Fibroblast of pulmonary artery (primary cell): ENCODE measurements around the gene ST3GAL3.

Experiments used
- DNase-seq: peaks from one replicate; pipeline ENCODE4 v3.0.0-alpha.2; 2010; ENCODE audit warnings: low read depth
- H3K4me3 ChIP-seq: replicated peaks from 2 replicates; pipeline ENCODE4 v1.5.1; 2011; ENCODE audit warnings: low read depth, mild to moderate bottlenecking, control low read depth, low read length, moderate library complexity
- TF ChIP-seq, protein P1 (sequence below): IDR thresholded peaks from 2 replicates; pipeline ENCODE4 v1.5.1; 2011; ENCODE audit warnings: mild to moderate bottlenecking, control low read depth, low read length, inconsistent platforms; ENCODE audit errors: missing control alignments

Gene ST3GAL3

GRCh38 chr1:43924516-43924915 lies 217.2 kb downstream of the ST3GAL3 start:
- H3K4me3 ChIP-seq, result no peak overlapping the region
- no peak for DNase-seq
- TF ChIP-seq, protein P1, sequence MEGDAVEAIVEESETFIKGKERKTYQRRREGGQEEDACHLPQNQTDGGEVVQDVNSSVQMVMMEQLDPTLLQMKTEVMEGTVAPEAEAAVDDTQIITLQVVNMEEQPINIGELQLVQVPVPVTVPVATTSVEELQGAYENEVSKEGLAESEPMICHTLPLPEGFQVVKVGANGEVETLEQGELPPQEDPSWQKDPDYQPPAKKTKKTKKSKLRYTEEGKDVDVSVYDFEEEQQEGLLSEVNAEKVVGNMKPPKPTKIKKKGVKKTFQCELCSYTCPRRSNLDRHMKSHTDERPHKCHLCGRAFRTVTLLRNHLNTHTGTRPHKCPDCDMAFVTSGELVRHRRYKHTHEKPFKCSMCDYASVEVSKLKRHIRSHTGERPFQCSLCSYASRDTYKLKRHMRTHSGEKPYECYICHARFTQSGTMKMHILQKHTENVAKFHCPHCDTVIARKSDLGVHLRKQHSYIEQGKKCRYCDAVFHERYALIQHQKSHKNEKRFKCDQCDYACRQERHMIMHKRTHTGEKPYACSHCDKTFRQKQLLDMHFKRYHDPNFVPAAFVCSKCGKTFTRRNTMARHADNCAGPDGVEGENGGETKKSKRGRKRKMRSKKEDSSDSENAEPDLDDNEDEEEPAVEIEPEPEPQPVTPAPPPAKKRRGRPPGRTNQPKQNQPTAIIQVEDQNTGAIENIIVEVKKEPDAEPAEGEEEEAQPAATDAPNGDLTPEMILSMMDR, result no peak

DNA sequence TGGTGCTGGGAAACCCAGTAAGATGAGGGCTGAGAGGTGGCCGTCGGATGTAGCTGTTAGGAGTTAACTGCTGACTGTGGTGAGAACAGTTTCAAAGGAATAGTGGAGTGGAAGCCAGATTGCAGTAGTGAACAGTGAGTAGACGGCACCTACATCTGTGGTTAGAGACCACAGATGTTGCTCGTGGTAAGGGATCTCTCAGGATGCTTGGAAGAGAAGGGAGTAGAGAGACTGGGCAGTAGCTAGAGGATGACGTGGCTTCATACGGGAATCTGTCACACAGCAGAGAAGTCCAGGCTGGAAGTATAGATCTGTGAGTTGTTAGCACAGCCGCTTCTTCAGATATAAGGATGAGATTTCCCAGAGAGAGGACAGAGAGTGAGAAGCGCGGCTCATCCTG lies 218.5 kb downstream of the ST3GAL3 start:
- DNase-seq, result no peak
- TF ChIP-seq, protein P1, result no peak
- no peak overlapping the region for H3K4me3 ChIP-seq

DNA sequence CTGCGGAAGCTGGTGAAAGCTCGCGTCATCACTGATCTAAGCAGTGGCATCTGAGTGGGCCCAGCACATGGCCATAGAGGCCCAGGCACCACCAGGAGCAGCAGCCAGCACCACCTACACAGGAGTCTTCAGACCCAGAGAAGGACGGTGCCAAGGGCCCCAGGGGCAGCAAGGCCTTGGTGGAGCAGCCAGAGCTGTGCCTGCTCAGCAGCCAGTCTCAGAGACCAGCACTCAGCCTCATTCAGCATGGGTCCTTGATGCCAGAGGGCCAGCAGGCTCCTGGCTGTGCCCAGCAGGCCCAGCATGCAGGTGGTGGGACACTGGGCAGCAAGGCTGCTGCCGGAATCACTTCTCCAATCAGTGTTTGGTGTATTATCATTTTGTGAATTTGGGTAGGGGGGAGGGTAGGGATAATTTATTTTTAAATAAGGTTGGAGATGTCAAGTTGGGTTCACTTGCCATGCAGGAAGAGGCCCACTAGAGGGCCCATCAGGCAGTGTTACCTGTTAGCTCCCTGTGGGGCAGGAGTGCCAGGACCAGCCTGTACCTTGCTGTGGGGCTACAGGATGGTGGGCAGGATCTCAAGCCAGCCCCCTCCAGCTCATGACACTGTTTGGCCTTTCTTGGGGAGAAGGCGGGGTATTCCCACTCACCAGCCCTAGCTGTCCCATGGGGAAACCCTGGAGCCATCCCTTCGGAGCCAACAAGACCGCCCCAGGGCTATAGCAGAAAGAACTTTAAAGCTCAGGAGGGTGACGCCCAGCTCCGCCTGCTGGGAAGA lies 223.0 kb downstream of the ST3GAL3 start:
- DNase-seq, result no peak
- no peak overlapping the region for H3K4me3 ChIP-seq
- TF ChIP-seq, protein P1, result peak; percentile 35

- no peak overlapping the region for H3K4me3 ChIP-seq
- TF ChIP-seq, protein P1, result no peak
- no peak for DNase-seq
These were observed 223.6 kb downstream of the ST3GAL3 start for GRCh38 chr1:43930949-43931275.

- no peak overlapping the region for H3K4me3 ChIP-seq
- DNase-seq, result no peak
- TF ChIP-seq, protein P1, result no peak
These were observed 224.7 kb downstream of the ST3GAL3 start for GRCh38 chr1:43931711-43932660.

- peak overlapping the region; percentile 38 for H3K4me3 ChIP-seq
- peak; percentile 28 for DNase-seq
- TF ChIP-seq, protein P1, result no peak
These were observed 225.6 kb downstream of the ST3GAL3 start for GRCh38 chr1:43932786-43933385.
